ENCODE data around the gene PDCD5.

PDCD5 gene

DNA sequence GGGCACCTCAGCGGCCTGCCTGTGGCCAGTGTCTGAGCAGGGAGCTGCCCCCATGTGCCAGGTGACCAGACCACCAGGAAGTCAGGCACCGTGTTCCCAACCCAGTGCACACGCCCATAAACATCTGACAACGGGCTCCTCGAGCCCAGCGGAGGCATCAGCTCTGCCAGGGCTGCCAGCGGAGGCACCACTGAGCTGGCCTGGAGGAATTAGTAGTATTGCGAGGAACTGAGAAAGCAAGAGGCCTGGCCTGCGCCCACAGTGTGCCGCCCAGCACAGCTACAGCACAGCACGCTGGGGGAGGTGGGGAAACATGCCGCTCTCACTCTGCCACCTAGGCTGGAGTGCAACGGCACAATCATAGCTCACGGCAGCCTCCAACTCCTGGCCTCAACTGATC is 49.3 kb downstream of the PDCD5 start:
- no peak for DNase-seq (ENCODE audit: low read depth in 2 of 2, low spot score in 1 of 2)

GRCh38 chr19:32631381-32631780 is 50.4 kb downstream of the PDCD5 start:
- no peak for DNase-seq (ENCODE audit: low read depth in 2 of 2, low spot score in 1 of 2)
